GM12892 (cell line): ENCODE data around the gene IL26.

Experiments
- POLR2A ChIP-seq: IDR thresholded peaks from 2 replicates; pipeline ENCODE4 v1.6.1; 2011; ENCODE audit warnings: low read depth, low read length, control low read depth
- POLR2AphosphoS5 ChIP-seq: IDR thresholded peaks from 2 replicates; pipeline ENCODE4 v1.6.1; 2011; ENCODE audit warnings: low read depth, low read length, control low read depth
- TAF1 ChIP-seq: IDR thresholded peaks from 2 replicates; pipeline ENCODE4 v1.6.1; 2011; ENCODE audit warnings: low read depth, mild to moderate bottlenecking, control low read depth, low read length, borderline replicate concordance

GRCh38 chr12:68189821-68190242 is 35.8 kb downstream of the IL26 start:
- no peak for TF ChIP-seq POLR2A
- TF ChIP-seq POLR2AphosphoS5 = no peak
- TF ChIP-seq TAF1 = no peak
